A549 (cell line): ENCODE results near the gene FNIP1.

ENCODE experiments used
- CHD2 ChIP-seq: fragments of 150-350 bp; IDR thresholded peaks from 2 replicates; pipeline ENCODE4 v1.6.1; 2014; ENCODE audit warnings: low read length; ENCODE audit not compliant: partially characterized antibody
- EP300 ChIP-seq, 2 experiments: fragments of >200 bp; sonication (Bioruptor Twin); formaldehyde crosslinking; IDR thresholded peaks; 2 replicates in 1 of 2; 3 replicates in 1 of 2; pipeline ENCODE4 v1.6.1; 2016 to 2017
- HEYL ChIP-seq: fragments of 250-450 bp; sonication (Bioruptor Pico); IDR thresholded peaks from 2 replicates; pipeline ENCODE4 v1.8.0; 2021; ENCODE audit warnings: mild to moderate bottlenecking, moderate library complexity
- JUNB ChIP-seq: fragments of >200 bp; sonication (Bioruptor Twin); formaldehyde crosslinking; IDR thresholded peaks from 2 replicates; pipeline ENCODE4 v1.6.1; 2016
- MAFK ChIP-seq: fragments of 450-650 bp; IDR thresholded peaks from 2 replicates; pipeline ENCODE4 v1.6.1; 2014; ENCODE audit not compliant: partially characterized antibody
- MYC ChIP-seq: IDR thresholded peaks from 2 replicates; pipeline ENCODE4 v1.6.1; 2012; ENCODE audit warnings: mild to moderate bottlenecking, inconsistent platforms, low read length, improper control_type of control experiment, borderline replicate concordance
- PHF8 ChIP-seq: fragments of 200-600 bp; sonication (generic); IDR thresholded peaks from 2 replicates; pipeline ENCODE4 v1.6.1; 2016; ENCODE audit warnings: low read depth, mild to moderate bottlenecking, antibody characterized with exemption, moderate library complexity, borderline replicate concordance
- POLR2A ChIP-seq: IDR thresholded peaks from 2 replicates; pipeline ENCODE4 v1.6.1; 2012; ENCODE audit warnings: mild to moderate bottlenecking, low read length
- RFX5 ChIP-seq: fragments of 450-650 bp; IDR thresholded peaks from 2 replicates; pipeline ENCODE4 v1.7.1; 2014; ENCODE audit warnings: antibody characterized with exemption, mild to moderate bottlenecking, moderate library complexity
- TF ChIP-seq, protein P1 (sequence below): fragments of >200 bp; sonication (Bioruptor Twin); formaldehyde crosslinking; IDR thresholded peaks from 3 replicates; pipeline ENCODE4 v1.5.1; 2016
- TF ChIP-seq, protein P2 (sequence below): fragments of 150-350 bp; IDR thresholded peaks from 2 replicates; pipeline ENCODE4 v1.6.1; 2014; ENCODE audit warnings: low read depth, mild to moderate bottlenecking, low read length

DNA sequence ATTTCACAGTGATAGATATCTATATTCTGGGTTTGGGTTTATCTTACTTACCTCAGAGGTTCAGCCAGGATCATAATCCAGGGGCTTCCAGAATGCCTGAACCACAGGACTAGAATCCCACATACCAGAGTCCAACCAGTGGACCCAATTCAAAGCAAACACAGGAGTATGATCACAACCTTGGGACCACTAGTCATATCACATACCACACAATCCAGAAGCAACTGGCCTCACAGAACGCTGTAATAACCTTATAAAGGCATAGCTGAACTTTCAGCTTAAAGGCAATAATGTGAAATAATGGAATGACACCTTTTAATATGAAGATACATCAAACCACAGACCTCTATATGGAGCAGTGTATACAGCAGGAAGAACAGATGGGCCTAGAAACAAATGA lies 187.0 kb downstream of the FNIP1 start:
- no peak for TF ChIP-seq POLR2A
- no peak for TF ChIP-seq HEYL (CRISPR knock-in tag)
- no peak for TF ChIP-seq EP300 (IDR thresholded peaks at IDR 0.05)
- TF ChIP-seq, protein P1, sequence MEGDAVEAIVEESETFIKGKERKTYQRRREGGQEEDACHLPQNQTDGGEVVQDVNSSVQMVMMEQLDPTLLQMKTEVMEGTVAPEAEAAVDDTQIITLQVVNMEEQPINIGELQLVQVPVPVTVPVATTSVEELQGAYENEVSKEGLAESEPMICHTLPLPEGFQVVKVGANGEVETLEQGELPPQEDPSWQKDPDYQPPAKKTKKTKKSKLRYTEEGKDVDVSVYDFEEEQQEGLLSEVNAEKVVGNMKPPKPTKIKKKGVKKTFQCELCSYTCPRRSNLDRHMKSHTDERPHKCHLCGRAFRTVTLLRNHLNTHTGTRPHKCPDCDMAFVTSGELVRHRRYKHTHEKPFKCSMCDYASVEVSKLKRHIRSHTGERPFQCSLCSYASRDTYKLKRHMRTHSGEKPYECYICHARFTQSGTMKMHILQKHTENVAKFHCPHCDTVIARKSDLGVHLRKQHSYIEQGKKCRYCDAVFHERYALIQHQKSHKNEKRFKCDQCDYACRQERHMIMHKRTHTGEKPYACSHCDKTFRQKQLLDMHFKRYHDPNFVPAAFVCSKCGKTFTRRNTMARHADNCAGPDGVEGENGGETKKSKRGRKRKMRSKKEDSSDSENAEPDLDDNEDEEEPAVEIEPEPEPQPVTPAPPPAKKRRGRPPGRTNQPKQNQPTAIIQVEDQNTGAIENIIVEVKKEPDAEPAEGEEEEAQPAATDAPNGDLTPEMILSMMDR = no peak
- TF ChIP-seq MYC = no peak
- no peak for TF ChIP-seq MAFK
- no peak for TF ChIP-seq CHD2
- TF ChIP-seq JUNB = no peak
- TF ChIP-seq, protein P2, sequence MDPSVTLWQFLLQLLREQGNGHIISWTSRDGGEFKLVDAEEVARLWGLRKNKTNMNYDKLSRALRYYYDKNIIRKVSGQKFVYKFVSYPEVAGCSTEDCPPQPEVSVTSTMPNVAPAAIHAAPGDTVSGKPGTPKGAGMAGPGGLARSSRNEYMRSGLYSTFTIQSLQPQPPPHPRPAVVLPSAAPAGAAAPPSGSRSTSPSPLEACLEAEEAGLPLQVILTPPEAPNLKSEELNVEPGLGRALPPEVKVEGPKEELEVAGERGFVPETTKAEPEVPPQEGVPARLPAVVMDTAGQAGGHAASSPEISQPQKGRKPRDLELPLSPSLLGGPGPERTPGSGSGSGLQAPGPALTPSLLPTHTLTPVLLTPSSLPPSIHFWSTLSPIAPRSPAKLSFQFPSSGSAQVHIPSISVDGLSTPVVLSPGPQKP = no peak
- no peak for TF ChIP-seq RFX5
- TF ChIP-seq PHF8 = no peak
